Measurements from ENCODE around the gene NSUN3. TPM values are rescaled to one million over a fixed set of nuclear protein-coding genes. Genes with fewer than 3 reads are reported as not detected.
"Not testable (repeated sequence)": the region's sequence is repeated elsewhere in the genome, so short reads cannot be mapped to it uniquely, and the experiment has no call there.

Gene NSUN3
- total RNA-seq, 1 donor from 2014 or later = 10.7 TPM

DNA sequence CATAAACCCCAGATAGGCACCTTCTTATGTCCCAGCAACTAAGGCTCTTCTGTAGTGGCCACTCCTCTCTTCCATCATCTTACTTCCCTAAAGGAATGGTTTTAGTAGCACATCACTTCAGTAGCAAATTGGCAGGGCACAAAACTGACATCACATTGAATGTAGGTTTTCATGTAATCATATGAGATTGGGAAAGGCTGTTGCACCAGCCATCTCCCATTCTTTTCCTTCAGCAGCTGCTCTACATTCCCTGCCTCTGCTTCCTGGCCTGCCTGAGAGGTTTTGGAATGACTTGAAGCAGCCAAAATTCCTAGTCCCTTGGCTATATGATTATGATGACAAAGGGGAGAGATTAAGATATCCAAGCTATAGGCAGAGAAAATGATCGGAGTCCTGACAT, 36.5 kb downstream of the NSUN3 start:
- no peak for DNase-seq (ENCODE audit: extremely low spot score, unreplicated experiment)
- H3K36me3 Mint-ChIP-seq = peaks cover 34% of the 10 kb centered on the region
- no peaks in the 10 kb centered on the region for H3K4me1 Mint-ChIP-seq (ENCODE audit: unreplicated experiment)
- TF ChIP-seq, protein P1, sequence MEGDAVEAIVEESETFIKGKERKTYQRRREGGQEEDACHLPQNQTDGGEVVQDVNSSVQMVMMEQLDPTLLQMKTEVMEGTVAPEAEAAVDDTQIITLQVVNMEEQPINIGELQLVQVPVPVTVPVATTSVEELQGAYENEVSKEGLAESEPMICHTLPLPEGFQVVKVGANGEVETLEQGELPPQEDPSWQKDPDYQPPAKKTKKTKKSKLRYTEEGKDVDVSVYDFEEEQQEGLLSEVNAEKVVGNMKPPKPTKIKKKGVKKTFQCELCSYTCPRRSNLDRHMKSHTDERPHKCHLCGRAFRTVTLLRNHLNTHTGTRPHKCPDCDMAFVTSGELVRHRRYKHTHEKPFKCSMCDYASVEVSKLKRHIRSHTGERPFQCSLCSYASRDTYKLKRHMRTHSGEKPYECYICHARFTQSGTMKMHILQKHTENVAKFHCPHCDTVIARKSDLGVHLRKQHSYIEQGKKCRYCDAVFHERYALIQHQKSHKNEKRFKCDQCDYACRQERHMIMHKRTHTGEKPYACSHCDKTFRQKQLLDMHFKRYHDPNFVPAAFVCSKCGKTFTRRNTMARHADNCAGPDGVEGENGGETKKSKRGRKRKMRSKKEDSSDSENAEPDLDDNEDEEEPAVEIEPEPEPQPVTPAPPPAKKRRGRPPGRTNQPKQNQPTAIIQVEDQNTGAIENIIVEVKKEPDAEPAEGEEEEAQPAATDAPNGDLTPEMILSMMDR (conservative IDR thresholded peaks at IDR 0.05) = no peak
- no peaks in the 10 kb centered on the region for H3K9me3 Mint-ChIP-seq
- H3K4me3 Mint-ChIP-seq = no peak overlapping the region
- no peak overlapping the region for H3K27ac Mint-ChIP-seq
- H3K27me3 Mint-ChIP-seq = no peaks in the 10 kb centered on the region

DNA sequence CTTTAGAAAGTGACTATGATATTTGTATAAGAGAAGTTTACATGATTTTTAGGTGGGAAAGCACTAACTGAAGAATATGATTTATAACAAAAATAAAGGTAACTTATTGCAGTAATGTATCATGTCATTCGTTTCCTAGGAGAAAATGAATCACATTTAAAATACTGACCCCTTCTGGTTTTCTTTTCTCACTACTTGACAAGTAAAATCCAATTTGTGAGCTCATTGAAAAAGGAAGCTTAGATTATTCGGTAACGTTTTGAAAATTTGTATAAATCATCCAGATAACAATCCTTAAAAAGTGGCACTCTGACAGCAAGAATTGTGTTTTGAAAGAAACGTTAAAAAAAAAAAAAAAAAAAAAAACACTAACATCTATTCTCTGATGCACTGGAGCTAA, 39.0 kb downstream of the NSUN3 start:
- no peaks in the 10 kb centered on the region for H3K9me3 Mint-ChIP-seq
- DNase-seq (ENCODE audit: extremely low spot score, unreplicated experiment) = no peak
- H3K27ac Mint-ChIP-seq = no peak overlapping the region
- TF ChIP-seq, protein P1 (conservative IDR thresholded peaks at IDR 0.05) = peak; percentile 26
- H3K36me3 Mint-ChIP-seq = peaks cover 32% of the 10 kb centered on the region
- no peaks in the 10 kb centered on the region for H3K27me3 Mint-ChIP-seq
- H3K4me1 Mint-ChIP-seq (ENCODE audit: unreplicated experiment) = peaks cover 5% of the 10 kb centered on the region
- H3K4me3 Mint-ChIP-seq = no peak overlapping the region

DNA sequence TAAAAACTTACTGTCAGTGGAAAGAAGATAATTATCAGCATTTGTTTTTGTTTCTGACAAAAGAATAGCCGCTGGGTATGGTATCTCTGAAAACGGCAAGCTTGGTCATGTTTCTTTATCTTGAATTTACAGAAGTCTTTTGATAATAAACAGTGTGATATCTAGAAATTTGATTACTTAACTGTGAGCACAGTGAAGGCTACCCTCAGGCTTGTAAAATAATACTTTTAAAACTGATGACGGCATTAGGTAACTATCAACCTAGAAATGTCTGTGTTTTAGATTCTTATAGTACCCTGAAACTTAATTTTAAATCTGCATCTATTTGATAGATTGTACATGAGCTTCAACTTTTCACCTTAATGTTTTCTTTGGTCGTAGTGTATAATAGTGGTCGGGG, 43.4 kb downstream of the NSUN3 start:
- H3K4me3 Mint-ChIP-seq = no peak overlapping the region
- H3K36me3 Mint-ChIP-seq = peaks cover 25% of the 10 kb centered on the region
- TF ChIP-seq, protein P1 (conservative IDR thresholded peaks at IDR 0.05) = no peak
- no peaks in the 10 kb centered on the region for H3K9me3 Mint-ChIP-seq
- no peak for DNase-seq (ENCODE audit: extremely low spot score, unreplicated experiment)
- H3K4me1 Mint-ChIP-seq (ENCODE audit: unreplicated experiment) = peaks cover 5% of the 10 kb centered on the region
- peak overlapping the region; percentile 18 for H3K27ac Mint-ChIP-seq
- H3K27me3 Mint-ChIP-seq = no peaks in the 10 kb centered on the region

DNA sequence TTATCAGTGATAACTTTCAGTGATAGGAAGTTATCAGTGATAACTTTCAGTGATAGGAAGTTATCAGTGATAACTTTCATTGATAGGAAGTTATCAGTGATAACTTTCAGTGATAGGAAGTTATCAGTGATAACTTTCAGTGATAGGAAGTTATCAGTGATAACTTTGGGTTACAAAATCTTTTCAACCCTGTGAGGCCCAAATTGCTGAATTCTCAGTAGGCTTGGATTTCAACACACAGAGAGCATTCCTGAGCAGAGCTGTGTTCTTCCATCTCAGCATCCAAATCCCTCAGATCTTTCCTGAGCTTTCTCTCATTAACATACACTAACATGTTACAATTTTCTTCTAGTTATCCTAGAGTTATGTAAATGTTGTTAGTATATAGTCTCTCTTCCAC, 47.4 kb downstream of the NSUN3 start:
- H3K9me3 Mint-ChIP-seq; DNase-seq (ENCODE audit: extremely low spot score, unreplicated experiment); H3K4me1 Mint-ChIP-seq (ENCODE audit: unreplicated experiment); H3K4me3 Mint-ChIP-seq; H3K27me3 Mint-ChIP-seq; H3K27ac Mint-ChIP-seq: not testable (repeated sequence)
- H3K36me3 Mint-ChIP-seq = peaks cover 35% of the 10 kb centered on the region

DNA sequence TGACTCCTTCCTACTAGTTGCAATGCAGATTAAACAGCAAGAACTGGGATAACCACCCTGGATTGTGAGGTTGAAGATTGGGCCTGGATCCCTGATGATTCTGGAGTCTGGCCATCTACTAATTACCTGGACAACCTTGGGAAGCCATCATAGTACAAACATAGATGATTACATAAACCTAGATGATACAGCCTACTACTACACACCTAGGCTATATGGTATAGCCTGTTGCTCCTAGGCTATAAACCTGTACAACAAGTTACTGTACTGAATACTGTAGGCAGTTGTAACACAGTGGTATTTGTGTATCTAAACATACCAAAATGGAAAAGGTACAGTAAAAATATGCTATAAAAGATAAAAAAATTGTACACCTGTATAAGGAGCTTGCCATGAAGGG, 48.0 kb downstream of the NSUN3 start:
- no peak for DNase-seq (ENCODE audit: extremely low spot score, unreplicated experiment)
- TF ChIP-seq, protein P1 (conservative IDR thresholded peaks at IDR 0.05) = no peak
- no peaks in the 10 kb centered on the region for H3K27me3 Mint-ChIP-seq
- peaks cover 15% of the 10 kb centered on the region for H3K4me1 Mint-ChIP-seq (ENCODE audit: unreplicated experiment)
- no peaks in the 10 kb centered on the region for H3K9me3 Mint-ChIP-seq
- no peak overlapping the region for H3K27ac Mint-ChIP-seq
- peaks cover 35% of the 10 kb centered on the region for H3K36me3 Mint-ChIP-seq
- no peak overlapping the region for H3K4me3 Mint-ChIP-seq

DNA sequence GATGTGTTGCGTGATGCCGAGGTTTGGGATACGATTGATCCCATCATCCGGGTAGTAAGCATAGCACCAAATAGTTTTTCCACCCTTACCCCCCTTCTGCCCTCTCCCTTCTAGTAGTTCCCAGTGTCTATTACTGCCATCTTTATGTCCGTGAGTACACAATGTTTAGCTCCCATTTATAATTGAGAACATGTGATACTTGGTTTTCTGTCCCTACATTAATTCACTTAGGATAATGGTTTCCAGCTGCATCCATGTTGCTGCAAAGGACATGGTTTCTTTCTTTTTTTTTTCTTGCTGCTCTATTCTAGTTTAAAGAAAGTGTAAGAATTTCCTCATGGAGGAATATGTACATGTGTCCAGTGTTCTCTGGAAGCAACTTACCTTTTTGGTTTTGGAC, 51.8 kb downstream of the NSUN3 start:
- Mint-ChIP-seq H3K36me3 (peaks cover 22% of the 10 kb centered on the region), H3K27me3 (no peaks in the 10 kb centered on the region), H3K9me3 (no peaks in the 10 kb centered on the region), H3K4me3 (no peak overlapping the region), H3K4me1 (ENCODE audit: unreplicated experiment) (peaks cover 19% of the 10 kb centered on the region), H3K27ac (no peak overlapping the region)
- TF ChIP-seq, protein P1 (conservative IDR thresholded peaks at IDR 0.05) = no peak
- no peak for DNase-seq (ENCODE audit: extremely low spot score, unreplicated experiment)
